CD4-positive, alpha-beta T cell treated with Interferon gamma for 1 hour (primary cell): ENCODE results near the gene SREBF1.

ENCODE experiments used
- DNase-seq: peaks from one replicate; pipeline ENCODE4 v3.0.0-alpha.2; 2020

Gene SREBF1

DNA sequence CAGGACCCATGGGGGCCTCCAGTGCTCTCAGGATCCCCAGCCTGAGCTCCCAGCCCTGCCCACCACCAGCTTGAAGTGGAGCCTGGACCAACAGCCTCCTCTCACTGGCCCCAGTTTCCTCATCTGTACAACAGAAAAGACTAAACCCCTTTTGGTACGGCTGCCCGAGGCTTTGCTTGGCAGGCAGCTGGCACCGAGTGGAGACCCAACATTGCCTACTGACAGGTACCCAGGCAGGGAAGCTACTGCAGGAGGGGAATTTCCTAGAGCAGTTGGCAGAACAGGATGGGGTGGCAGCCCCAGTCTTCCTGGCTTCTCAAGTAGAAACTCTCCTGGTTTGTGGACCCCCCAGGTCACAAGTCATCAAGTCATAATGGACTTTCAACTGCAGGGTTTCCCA lies 14.2 kb downstream of the SREBF1 start:
- DNase-seq, result no peak

DNA sequence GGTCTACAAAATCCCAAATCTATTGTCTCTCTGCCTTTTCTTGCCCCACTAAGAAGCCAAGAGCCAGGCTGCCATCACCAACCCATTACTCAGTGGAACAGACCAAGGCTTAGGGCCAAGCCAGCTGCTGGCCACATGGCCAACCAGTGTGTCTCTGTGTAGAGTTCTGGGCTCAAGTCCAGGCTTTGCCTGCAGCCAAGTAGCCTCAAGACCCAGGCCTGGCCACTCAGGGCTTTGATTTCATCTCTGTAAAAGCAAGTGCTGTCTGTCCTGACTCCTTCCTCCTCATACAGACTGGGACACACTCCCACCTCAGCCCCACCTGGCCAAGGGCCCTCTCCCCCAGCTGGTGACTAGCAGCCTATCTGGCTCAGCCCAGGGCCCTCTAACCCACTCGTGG lies 14.6 kb downstream of the SREBF1 start:
- no peak for DNase-seq

DNA sequence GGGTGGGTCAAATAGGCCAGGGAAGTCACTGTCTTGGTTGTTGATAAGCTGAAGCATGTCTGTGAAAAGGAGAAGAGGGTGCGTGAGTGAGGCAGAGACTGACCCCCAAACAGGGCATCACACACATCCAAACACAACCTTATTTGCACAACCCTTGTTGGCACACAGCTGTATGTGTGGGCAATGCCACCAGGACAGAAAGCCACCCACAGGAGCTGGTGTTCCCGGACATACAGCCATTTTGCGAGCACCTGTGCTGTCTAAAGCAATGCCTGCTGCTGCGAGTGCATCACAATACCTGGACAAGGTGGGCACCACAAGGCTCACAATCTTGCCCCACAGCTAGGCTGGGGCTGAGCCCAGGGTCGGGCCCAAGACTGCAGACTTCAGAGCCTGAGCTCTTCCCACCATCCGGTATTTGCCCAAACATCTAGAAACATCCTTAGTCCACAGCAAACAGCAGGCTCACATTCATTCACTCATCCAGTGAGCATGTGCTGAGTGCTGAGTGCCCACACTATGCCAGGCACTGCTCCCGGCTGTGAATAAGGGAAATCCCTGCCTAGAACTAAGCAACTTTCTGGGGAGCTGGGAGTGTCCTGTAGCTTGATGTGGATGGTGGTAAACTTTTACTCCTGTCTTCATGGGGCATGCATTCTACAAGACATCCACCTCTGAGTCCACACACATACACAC lies 16.2 kb downstream of the SREBF1 start:
- DNase-seq, result no peak

DNA sequence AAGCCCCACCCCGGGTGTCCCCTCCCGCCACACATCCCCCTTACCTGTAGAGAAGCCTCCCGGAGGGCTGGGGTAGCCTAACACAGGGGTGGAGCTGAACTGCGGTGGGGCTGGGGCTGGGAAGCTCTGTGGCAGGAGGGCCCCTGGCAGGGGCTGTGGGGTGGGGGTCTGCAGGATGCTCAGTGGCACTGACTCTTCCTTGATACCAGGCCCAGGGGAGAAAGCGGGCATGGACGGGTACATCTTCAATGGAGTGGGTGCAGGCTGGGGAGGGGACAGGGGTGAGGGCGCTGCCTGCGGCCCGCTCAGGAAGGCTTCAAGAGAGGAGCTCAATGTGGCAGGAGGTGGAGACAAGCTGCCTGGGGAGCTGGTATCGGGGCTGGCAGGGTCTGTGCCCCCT lies 16.7 kb downstream of the SREBF1 start:
- DNase-seq, result no peak

DNA sequence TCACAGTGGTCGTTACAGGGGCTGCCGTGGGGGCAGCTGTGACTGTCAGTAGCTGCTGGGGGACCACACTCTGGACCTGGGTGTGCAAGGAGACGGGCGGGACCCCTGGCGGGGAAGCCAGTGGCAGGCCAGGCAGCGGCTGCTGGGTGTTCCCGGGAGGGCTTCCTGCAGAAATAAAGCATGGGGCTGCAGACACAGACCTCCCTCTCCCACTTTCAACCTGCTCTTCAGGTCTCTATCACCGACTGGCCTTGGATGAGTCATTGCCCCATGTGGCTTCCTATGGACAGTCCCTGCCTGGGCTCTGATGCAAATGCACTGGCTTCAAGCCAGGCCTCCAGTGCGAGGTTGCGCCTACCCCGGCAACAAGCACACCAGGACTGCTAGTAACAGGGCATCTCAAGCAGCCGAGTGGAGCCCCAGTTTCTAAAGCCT lies 17.2 kb downstream of the SREBF1 start:
- peak; percentile 75 for DNase-seq

DNA sequence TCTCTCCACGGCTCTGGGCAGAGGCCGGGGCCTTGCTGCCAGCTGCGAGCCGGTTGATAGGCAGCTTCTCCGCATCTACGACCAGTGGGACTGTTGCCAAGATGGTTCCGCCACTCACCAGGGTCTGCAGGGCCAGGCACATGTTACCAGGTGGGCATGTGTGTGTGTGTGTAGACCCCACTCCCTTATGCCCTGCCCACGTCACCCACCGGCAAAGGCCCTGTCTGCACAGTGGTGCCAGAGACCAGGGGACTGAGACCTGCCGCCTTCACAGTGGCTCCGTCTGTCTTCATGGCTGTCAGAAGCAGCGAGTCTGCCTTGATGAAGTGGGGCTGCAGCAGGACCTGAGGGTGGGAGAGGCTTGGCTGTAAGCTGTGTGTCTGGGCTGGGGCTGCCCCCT lies 17.7 kb downstream of the SREBF1 start:
- DNase-seq, result no peak

DNA sequence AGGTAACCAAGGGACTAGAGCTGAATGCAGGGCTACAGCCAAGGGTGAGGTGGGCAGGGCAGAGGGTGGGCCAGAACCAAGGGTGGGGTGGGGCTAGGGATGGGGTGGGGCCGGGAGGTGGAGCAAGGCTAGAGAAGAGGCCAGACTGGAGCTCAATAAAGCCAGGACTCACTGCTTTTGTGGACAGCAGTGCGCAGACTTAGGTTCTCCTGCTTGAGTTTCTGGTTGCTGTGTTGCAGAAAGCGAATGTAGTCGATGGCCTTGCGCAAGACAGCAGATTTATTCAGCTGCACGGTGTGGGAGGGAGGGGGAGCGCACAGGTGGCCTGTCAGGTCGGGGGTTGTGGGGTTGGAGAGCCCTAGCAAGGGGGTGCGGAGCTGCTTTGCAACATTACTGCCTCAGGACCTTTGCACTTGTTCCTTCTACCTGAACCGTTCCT lies 18.7 kb downstream of the SREBF1 start:
- DNase-seq, result no peak

DNA sequence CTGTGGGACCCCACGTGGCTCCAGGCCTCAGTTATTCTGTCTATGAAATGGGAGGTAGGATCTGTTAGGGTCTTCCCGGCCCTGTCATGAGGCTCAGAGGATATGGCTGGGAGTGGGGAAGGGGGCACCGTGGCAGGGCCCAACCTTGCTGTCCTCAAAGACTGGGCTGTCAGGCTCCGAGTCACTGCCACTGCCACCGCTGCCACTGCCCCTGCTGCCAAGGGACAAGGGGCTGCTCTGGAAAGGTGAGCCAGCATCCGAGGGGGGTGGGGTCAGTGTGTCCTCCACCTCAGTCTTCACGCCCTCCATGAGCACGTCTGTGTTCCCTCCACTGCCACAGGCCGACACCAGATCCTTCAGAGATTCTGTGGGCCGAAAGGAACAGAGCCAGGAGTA lies 19.2 kb downstream of the SREBF1 start:
- DNase-seq, result no peak

DNA sequence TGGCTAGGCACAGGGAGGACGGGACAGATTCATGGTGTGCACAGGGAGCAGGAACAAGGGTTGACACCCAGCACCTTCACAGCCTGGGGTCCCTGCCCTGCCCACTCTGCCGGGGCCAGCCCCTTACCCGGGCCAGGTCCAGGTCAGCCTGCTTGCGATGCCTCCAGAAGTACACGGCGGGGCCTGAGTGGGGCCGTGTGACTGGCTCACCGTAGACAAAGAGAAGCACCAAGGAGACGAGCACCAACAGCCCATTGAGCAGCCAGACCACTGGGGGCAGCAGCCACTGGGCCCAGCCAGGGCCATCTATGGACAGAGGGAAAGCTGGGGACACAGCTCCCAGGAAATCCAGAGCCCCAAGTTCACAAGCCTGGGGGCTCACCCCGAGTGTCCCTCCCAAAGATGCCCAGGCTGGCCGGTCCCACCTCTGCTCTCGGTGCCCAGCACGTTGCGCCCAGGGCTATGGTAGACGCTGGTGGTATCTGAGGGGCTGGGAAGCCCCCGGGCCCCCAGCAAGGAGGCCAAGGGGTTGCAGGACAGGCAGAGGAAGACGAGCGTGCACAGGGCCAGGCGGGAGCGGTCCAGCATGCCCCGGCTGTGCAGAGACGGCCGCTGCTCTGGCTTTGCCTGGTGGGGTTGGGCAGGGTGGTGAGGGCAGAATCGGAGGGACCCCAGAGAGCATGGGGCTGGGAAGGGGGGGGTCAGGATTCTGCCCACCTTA lies 19.8 kb downstream of the SREBF1 start:
- no peak for DNase-seq

DNA sequence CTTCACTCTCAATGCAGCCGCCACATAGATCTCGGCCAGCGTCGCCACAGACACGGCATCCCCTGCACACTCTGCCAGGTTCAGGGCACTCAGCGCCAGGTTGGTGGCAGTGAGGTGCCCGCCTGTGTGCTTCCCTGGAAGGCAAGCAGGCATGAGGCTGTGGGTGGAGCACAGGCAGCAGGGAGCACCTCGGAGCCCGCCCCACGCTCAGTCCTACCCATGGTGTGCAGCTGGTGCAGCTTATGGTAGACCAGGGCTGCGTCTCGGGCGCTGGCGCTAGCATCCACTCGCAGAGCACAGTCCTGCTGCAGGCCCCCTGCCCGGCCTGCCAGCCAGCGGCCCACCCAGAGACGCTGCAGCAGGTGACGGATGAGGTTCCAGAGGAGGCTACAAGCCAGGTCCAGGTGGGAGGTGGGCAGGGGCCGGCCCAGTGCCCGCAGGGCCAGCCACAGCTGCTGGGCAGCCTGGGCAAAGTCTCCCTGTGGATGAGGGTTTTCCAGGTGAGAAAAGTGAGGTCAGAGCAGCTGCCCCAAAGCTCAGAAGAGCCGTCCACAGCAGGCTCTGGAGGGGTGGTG lies 20.5 kb downstream of the SREBF1 start:
- DNase-seq, result no peak

DNA sequence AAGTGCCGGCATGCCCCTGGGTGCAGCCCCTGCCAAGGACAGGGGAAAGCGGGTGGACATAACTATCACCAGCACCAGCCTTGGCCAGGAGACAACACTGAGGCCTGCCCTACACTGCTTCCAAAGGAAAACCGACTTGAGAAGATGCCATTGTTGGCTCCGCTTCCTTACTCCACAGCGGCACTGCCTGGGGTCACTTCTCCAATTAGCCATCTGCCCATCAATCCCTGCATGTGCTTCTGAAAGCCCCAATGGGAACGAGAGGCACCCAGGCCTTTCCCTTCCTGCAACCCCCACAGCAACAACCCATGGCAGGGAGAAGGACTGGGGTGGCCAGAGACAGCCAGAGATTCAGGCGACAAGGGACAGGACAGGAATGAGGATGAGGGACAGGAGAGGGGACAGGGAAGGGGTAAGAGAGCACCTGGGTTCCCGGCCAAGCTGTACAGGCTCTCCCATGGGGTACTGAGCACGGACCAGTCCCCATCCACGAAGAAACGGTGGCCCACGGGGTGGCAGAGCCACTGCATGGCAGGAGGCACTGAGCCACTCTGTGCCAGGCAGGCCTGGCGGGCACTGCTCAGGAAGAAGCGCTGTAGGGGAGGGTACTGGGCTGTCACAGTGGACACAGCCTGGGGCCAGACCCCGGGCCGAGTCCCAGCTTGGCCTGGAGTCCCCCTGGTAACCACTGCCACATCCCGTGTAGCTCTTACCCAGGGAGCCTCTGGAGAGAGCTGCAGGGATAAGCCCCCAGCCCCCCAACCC lies 21.2 kb downstream of the SREBF1 start:
- no peak for DNase-seq

DNA sequence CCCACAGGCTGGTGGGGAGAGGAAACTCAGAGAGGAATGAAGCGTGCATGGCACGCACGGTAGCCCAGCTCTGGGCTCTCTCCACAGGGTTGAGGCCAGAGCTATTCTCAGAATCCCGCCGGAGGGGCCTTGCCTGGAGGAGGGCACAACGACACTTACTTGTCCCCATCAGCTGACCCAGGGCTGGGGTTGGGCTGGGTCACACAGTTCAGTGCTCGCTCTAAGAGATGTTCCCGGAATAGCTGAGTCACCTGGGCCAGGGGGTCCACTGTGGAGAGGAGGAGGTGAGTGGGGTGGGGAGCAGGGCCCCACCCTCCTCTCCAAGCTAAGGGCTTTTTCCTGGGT lies 21.8 kb downstream of the SREBF1 start:
- no peak for DNase-seq

DNA sequence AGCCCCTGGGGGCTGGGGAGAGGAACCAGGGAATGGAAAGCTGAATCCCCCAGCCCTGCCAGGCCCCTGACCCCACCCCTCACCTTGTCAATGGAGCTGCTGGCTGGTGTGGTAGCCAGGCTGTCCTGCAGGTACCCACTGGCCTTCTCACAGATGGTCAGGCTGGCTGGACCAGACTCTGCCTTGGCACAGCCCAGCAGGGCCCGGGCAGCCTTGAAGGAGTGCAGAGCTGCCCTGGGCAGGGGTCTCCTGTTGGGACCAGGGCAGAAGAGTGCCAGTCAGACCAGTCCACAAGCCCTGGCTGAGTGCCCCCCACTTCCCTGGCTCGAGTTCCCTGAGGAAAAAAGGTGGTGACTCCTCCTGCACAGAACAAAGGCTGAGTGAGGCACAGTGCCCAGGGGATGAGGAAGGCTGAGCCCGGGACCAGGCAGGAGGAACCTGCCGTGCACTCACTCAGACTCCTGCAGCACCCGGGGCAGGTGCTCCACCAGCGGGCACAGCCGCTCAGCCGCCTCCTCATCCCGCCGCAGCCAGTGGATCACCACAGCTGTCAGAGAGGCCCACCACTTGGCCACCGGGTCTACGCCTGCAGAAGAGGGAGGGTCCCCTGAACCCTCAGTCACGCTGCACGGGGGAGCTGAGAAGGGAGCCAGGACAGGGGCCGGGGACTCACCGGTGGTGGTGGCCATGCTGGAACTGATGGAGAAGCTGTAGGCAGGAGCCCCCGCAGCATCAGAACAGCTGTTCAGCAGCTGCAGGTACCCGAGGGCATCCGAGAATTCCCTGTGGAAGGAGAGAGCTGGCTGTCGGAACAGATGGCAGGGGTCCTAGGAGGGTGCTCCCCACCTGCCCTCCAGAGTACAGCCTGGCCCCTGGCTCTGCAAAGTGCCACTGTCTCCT lies 22.4 kb downstream of the SREBF1 start:
- no peak for DNase-seq

DNA sequence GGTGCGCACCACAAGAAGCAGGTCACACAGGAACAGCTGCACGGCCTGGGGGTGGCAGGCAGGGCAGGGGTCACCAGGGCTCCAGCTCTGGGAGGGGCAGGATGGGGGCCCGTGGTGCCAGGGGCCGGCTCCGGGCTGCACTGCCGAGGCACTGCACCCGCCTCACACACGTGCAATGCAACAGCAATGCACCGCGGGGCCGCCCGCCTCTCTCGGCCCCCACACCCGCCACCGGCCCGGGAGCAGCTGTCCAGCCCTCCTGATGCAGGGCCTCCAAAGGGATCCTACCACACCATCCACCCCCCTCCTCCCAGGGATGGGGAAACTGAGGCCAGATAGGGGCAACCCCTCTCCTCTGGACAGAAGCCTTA lies 23.1 kb downstream of the SREBF1 start:
- no peak for DNase-seq

DNA sequence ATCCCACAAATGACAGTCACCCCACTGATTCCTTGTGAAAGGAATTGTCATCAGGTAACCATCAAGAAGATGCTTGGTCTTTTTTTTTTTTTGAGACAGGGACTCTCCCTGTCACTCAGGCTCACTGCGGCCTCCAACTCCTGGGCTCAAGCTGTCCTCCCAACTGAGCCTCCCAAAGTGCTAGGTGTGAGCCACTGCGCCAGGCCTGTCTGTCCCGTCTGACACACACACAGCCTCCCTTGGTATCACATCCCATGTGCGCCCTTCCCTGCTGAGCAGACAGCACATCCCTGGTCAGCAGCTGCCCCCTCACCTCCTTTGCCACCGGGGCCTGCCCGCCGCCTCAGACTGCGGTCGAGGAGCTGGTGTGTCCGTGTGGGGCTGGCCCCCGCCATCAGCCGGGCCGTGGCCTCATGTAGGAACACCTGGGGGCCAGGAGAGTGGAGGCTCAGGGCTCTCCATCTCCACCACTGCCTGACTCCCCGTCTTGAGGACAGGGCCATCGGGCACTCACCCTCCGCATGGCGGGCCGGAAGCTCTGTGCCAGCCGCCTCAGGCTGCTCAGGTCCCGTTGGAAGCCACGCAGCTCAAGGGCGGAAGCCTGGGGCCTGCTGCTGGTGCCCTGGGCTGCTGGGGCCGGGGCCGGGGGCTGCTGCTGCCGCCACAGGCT lies 23.6 kb downstream of the SREBF1 start:
- no peak for DNase-seq

DNA sequence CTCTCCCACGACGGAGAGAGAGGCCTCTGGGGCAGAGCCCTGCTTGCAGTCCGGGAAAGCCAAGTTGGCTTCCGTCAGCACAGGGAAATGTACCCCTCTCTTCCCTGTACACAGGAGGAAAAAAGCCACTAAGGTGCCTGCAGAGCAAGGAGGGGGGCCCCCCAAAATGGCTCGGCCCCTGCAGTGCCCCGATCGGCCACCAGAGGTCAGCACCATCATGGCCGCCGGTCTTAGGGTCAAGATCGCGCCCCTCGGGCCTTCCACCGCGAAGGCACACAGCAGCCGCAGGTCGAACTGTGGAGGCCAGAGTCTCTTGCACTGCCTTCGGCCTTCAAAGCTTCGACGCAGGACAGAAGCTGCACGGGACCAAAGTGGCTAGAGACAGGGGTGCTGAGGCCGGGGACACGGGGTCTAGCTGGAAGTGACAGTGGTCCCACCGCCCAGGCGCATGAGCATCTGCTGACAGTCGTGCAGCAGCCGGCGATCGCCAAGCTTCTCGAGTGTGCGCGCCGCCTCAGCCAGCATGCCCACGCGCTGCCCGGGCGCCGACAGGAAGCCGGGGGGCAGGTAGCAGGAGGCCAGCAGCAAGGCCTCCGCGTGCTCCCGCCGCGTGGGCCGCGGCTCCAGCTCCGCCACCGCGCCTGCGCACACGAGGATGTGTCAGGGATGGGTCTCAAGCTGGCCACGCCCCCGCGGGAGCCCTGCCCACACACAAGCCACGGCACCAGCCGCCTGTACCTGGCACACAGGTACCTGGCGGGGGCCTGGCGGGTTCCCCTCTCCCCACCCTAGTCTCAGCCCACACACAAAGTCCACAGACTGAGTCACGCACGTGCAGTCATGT lies 24.4 kb downstream of the SREBF1 start:
- peak; percentile 55 for DNase-seq

DNA sequence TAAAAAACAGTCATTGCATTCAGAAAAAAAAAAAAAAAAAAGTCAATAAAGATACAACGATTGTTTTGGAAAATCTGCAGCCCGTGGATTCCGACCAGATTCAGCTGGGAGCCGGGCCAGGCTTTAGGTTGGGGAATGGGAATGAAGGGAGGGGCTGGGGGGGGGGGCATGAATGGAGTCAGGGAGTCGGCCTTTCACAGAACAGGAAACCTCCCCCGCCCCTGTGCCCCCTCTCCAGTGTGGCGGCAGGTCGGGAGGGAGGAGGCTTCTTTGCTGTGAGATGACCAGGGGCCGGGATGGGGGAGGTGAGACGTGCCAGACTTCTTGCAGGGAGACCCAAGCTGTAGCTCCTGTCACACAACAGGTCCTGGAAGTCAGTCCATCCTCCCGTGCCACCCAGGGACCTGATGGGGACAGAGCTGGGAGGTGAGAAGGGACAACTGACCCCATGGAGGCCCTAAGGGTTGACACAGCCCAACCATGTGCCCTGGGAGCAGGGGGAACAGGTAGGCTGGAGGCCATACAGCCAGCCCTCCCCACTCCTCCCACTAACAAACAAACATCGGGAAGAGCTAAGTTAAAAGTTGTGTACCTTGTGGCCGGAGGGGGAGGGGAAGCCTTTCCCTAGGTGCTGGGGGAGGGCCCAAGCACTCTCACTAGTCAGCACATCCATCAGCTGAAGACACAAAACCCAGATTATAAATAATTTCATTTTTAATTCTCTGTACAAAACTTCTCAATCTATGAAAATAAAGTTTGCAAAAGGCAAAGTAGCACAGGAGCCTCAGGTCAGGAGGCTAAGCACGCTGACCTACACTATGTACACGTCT lies 25.2 kb downstream of the SREBF1 start:
- DNase-seq, result no peak

DNA sequence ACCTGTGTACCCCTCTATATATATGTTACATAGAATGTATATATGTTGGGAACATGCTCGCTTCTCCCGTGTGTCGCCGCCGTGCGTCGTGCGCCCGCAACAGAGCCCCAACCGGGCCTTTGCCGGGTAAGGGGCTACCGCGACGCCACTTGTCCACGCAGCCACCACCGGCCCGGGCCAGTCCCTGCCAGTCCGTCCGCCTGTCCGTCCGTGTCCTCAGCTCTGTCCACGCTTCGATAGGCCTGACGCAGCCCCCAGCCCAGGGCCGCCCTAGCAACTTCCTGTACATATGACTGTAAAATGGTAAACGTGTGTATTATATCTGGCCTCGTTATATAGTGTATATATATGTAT lies 25.9 kb downstream of the SREBF1 start:
- DNase-seq, result no peak

DNA sequence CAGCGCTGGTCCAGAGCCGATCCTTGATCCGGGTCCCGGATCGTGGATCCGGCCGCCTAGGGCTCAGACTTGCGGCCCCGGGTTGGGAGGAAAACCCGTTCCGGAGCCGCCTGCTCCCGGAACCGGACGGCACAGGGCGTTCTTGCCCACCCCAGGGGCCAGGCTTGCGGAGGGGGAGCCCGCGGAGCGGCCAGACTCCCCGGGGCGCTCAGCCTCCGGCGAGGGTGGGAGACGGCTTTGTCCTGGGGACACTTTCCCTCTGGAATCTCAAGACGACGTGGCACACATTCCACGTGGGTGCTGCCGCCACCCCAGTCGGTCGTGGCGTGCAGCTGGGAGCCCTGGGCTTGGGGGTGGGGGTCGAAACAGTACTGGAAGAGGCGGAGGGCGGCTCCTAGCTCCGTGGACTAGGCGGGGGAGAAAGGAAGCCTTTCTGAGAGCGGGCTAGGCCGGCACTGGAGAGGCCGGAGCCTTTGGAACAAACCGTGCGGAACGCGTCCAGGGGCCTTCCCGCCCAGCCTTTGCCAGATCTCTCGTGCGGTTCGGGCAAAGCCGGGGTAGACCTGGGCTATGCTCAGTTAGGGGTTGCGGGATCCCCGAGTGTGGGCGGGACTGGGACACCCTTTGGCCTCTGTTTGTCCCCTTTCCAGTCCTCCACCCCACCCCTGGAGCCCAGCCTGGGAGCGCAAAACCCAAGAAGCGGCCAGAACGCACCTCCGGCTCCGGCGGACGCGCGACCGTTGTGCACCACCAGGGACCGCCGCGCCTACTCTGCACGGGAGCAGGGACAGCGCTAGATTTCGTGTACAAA lies 26.5 kb downstream of the SREBF1 start:
- DNase-seq, result no peak
